ENCODE results near the gene IL18BP. TPM values are rescaled to one million over a fixed set of nuclear protein-coding genes. Genes with fewer than 3 reads are reported as not detected.

The IL18BP gene
- total and polyA plus RNA-seq, 5 experiments from 2014 or later: 7.4 to 19.6 (median 15.1) TPM

GRCh38 chr11:72006309-72007088 is 7.8 kb downstream of the IL18BP start:
- POLR2A ChIA-PET: interaction anchor here (2.0 kb wide), 1 partner anchor 9 kb away, joined by 6 read pairs; no protein-coding TSS in a partner anchor
- H3K4me3 Mint-ChIP-seq: no peak overlapping the region
- DNase-seq: no peak
- H3K27ac Mint-ChIP-seq: peak overlapping the region in 6 of 10 donors; percentile 0 to 87 (median 38)
- no peaks in the 10 kb centered on the region for H3K27me3 Mint-ChIP-seq
- ATAC-seq: no peak
- H3K4me1 Mint-ChIP-seq: peaks cover 6 to 25% (median 12%) of the 10 kb centered on the region in 4 donors
- peaks cover 4 to 98% (median 18%) of the 10 kb centered on the region in 3 donors for H3K36me3 Mint-ChIP-seq
- no peaks in the 10 kb centered on the region for H3K9me3 Mint-ChIP-seq

- H3K4me3 Mint-ChIP-seq: no peak overlapping the region
- ATAC-seq (no peak), DNase-seq (no peak)
- H3K27me3 Mint-ChIP-seq: no peaks in the 10 kb centered on the region
- no peaks in the 10 kb centered on the region for H3K9me3 Mint-ChIP-seq
- H3K27ac Mint-ChIP-seq: peak overlapping the region in 6 of 10 donors; percentile 6 to 87 (median 60)
- H3K4me1 Mint-ChIP-seq: peaks cover 1 to 20% (median 10%) of the 10 kb centered on the region in 4 donors
- peaks cover 4 to 98% (median 20%) of the 10 kb centered on the region in 3 donors for H3K36me3 Mint-ChIP-seq
- POLR2A ChIA-PET: interaction anchor here (2.0 kb wide), 1 partner anchor 9 kb away, joined by 6 read pairs; no protein-coding TSS in a partner anchor
These were observed 8.4 kb downstream of the IL18BP start for GRCh38 chr11:72007089-72007476.

- Mint-ChIP-seq H3K27me3 (no peaks in the 10 kb centered on the region), H3K9me3 (no peaks in the 10 kb centered on the region), H3K4me1 (peaks cover 0 to 15% (median 8%) of the 10 kb centered on the region in 4 donors), H3K27ac (peak overlapping the region in 8 of 10 donors; percentile 12 to 87 (median 74)), H3K36me3 (peaks cover 1 to 95% (median 18%) of the 10 kb centered on the region in 3 donors), H3K4me3 (no peak overlapping the region)
- ATAC-seq (no peak), DNase-seq (no peak)
- POLR2A ChIA-PET: interaction anchor here (0.6 kb wide), 1 partner anchor 19 kb away, joined by 3 read pairs; no protein-coding TSS in a partner anchor
These were observed 8.9 kb downstream of the IL18BP start for GRCh38 chr11:72007587-72007986.

- H3K9me3 Mint-ChIP-seq: no peaks in the 10 kb centered on the region
- no peaks in the 10 kb centered on the region for H3K27me3 Mint-ChIP-seq
- peaks cover 0 to 14% (median 12%) of the 10 kb centered on the region in 4 donors for H3K4me1 Mint-ChIP-seq
- H3K4me3 Mint-ChIP-seq: no peak overlapping the region
- peak overlapping the region in 3 of 10 donors; percentile 64 to 90 (median 82) for H3K27ac Mint-ChIP-seq
- no peak for DNase-seq
- ATAC-seq: no peak
- peaks cover 0 to 94% (median 18%) of the 10 kb centered on the region in 3 donors for H3K36me3 Mint-ChIP-seq
- POLR2A ChIA-PET: no interaction called here
These were observed 10.0 kb downstream of the IL18BP start for GRCh38 chr11:72008728-72009127.

- POLR2A ChIA-PET: no interaction called here
- no peak overlapping the region for H3K4me3 Mint-ChIP-seq
- H3K9me3 Mint-ChIP-seq: no peaks in the 10 kb centered on the region
- H3K27ac Mint-ChIP-seq: peak overlapping the region in 4 of 10 donors; percentile 50 to 81 (median 64)
- no peaks in the 10 kb centered on the region for H3K27me3 Mint-ChIP-seq
- ATAC-seq: no peak
- H3K4me1 Mint-ChIP-seq: peaks cover 0 to 13% (median 12%) of the 10 kb centered on the region in 4 donors
- peaks cover 0 to 94% (median 18%) of the 10 kb centered on the region in 3 donors for H3K36me3 Mint-ChIP-seq
- DNase-seq: no peak
These were observed 10.4 kb downstream of the IL18BP start for GRCh38 chr11:72009156-72009555.

GRCh38 chr11:72010529-72011233 is 12.0 kb downstream of the IL18BP start:
- POLR2A ChIA-PET: interaction anchor here (0.7 kb wide), 1 partner anchor 29 kb away, joined by 3 read pairs; no protein-coding TSS in a partner anchor
- no peaks in the 10 kb centered on the region for H3K9me3 Mint-ChIP-seq
- peaks cover 0 to 95% (median 24%) of the 10 kb centered on the region in 3 donors for H3K36me3 Mint-ChIP-seq
- no peak overlapping the region for H3K4me3 Mint-ChIP-seq
- DNase-seq (no peak), ATAC-seq (no peak)
- H3K27me3 Mint-ChIP-seq: no peaks in the 10 kb centered on the region
- peaks cover 0 to 23% (median 13%) of the 10 kb centered on the region in 4 donors for H3K4me1 Mint-ChIP-seq
- peak overlapping the region in 8 of 10 donors; percentile 41 to 82 (median 68) for H3K27ac Mint-ChIP-seq

GRCh38 chr11:72012091-72012630 is 13.5 kb downstream of the IL18BP start:
- H3K4me1 Mint-ChIP-seq: peaks cover 0 to 24% (median 12%) of the 10 kb centered on the region in 4 donors
- no peaks in the 10 kb centered on the region for H3K27me3 Mint-ChIP-seq
- DNase-seq (no peak), ATAC-seq (no peak)
- no peak overlapping the region for H3K4me3 Mint-ChIP-seq
- H3K36me3 Mint-ChIP-seq: peaks cover 0 to 95% (median 25%) of the 10 kb centered on the region in 3 donors
- POLR2A ChIA-PET: interaction anchor here (1.3 kb wide), 1 partner anchor 13 kb away, joined by 5 read pairs; no protein-coding TSS in a partner anchor
- H3K27ac Mint-ChIP-seq: peak overlapping the region in 8 of 10 donors; percentile 41 to 91 (median 72)
- no peaks in the 10 kb centered on the region for H3K9me3 Mint-ChIP-seq

GRCh38 chr11:72012897-72013721 is 14.4 kb downstream of the IL18BP start:
- no peak overlapping the region for H3K4me3 Mint-ChIP-seq
- POLR2A ChIA-PET: interaction anchor here (1.3 kb wide), 1 partner anchor 12 kb away, joined by 5 read pairs; no protein-coding TSS in a partner anchor
- DNase-seq (no peak), ATAC-seq (no peak)
- peaks cover 0 to 24% (median 12%) of the 10 kb centered on the region in 4 donors for H3K4me1 Mint-ChIP-seq
- peak overlapping the region in 7 of 10 donors; percentile 7 to 95 (median 50) for H3K27ac Mint-ChIP-seq
- no peaks in the 10 kb centered on the region for H3K27me3 Mint-ChIP-seq
- peaks cover 0 to 95% (median 23%) of the 10 kb centered on the region in 3 donors for H3K36me3 Mint-ChIP-seq
- H3K9me3 Mint-ChIP-seq: no peaks in the 10 kb centered on the region

- Mint-ChIP-seq H3K27ac (peak overlapping the region in 7 of 10 donors; percentile 19 to 95 (median 49)), H3K27me3 (no peaks in the 10 kb centered on the region), H3K9me3 (no peaks in the 10 kb centered on the region), H3K36me3 (peaks cover 0 to 95% (median 25%) of the 10 kb centered on the region in 3 donors), H3K4me1 (peaks cover under 1 to 24% (median 11%) of the 10 kb centered on the region in 4 donors), H3K4me3 (no peak overlapping the region)
- ATAC-seq: no peak
- POLR2A ChIA-PET: interaction anchor here (0.9 to 2.1 kb wide), 3 partner anchors 9 to 14 kb away, joined by 4 to 6 read pairs (median 4); no protein-coding TSS in a partner anchor
- no peak for DNase-seq
These were observed 15.3 kb downstream of the IL18BP start for GRCh38 chr11:72013765-72014711.

- POLR2A ChIA-PET: interaction anchor here (0.6 to 2.1 kb wide), 5 partner anchors 10 to 26 kb away, joined by 3 to 6 read pairs (median 4); no protein-coding TSS in a partner anchor
- no peaks in the 10 kb centered on the region for H3K27me3 Mint-ChIP-seq
- no peak for ATAC-seq
- H3K27ac Mint-ChIP-seq: peak overlapping the region in 5 of 10 donors; percentile 19 to 89 (median 66)
- no peaks in the 10 kb centered on the region for H3K9me3 Mint-ChIP-seq
- no peak overlapping the region for H3K4me3 Mint-ChIP-seq
- DNase-seq: no peak
- H3K4me1 Mint-ChIP-seq: peaks cover 2 to 24% (median 11%) of the 10 kb centered on the region in 4 donors
- peaks cover 0 to 96% (median 28%) of the 10 kb centered on the region in 3 donors for H3K36me3 Mint-ChIP-seq
These were observed 16.1 kb downstream of the IL18BP start for GRCh38 chr11:72014761-72015320.

Data from naive thymus-derived CD8-positive, alpha-beta T cell (primary cell).